Small intestine (tissue), 7 donors: ENCODE results near the gene STMP1. TPM values are rescaled to one million over a fixed set of nuclear protein-coding genes. Genes with fewer than 3 reads are reported as not detected.

Source experiments
- DNase-seq, 2 donors: peaks; one replicate each; pipeline versions ENCODE4 v3.0.0 to v3.0.0-alpha.2; 2013
- FAIRE-seq: peaks from 2 replicates; lab custom pipeline; 2012; peaks lifted over from hg19 to GRCh38; lab: Jason Lieb, UNC
- H3K27ac ChIP-seq, 3 donors: one replicate each; pipeline ENCODE4 v1.5.1; 2013; ENCODE audit warnings: low read length in 2 of 3, mild to moderate bottlenecking in 2 of 3, control low read depth in 1 of 3, inconsistent platforms in 1 of 3, low read depth in 1 of 3, moderate library complexity in 1 of 3
- H3K27me3 ChIP-seq, 3 donors: one replicate each; pipeline ENCODE4 v1.6.1; 2013; ENCODE audit warnings: low read length in 3 of 3, inconsistent platforms in 1 of 3; ENCODE audit not compliant: control insufficient read depth in 3 of 3, insufficient read depth in 3 of 3
- H3K36me3 ChIP-seq, 3 donors: one replicate each; pipeline ENCODE4 v1.6.1; 2013; ENCODE audit warnings: low read length in 3 of 3, inconsistent platforms in 1 of 3, low read depth in 1 of 3, mild to moderate bottlenecking in 1 of 3, moderate library complexity in 1 of 3; ENCODE audit not compliant: control insufficient read depth in 3 of 3, insufficient read depth in 2 of 3
- H3K4me1 ChIP-seq, 3 donors: one replicate each; pipeline ENCODE4 v1.6.1; 2013; ENCODE audit warnings: low read length in 2 of 3, inconsistent platforms in 1 of 3, low read depth in 1 of 3, mild to moderate bottlenecking in 1 of 3, moderate library complexity in 1 of 3; ENCODE audit not compliant: control insufficient read depth in 3 of 3, insufficient read depth in 2 of 3
- H3K4me3 ChIP-seq, 3 donors: one replicate each; pipeline ENCODE4 v1.5.1; 2013; ENCODE audit warnings: low read length in 3 of 3, control low read depth in 1 of 3, inconsistent platforms in 1 of 3, low read depth in 1 of 3, mild to moderate bottlenecking in 1 of 3, moderate library complexity in 1 of 3
- H3K9me3 ChIP-seq, 2 donors: one replicate each; pipeline ENCODE4 v1.6.1; 2013; ENCODE audit warnings: low read depth in 1 of 2, low read length in 1 of 2; ENCODE audit not compliant: control insufficient read depth in 2 of 2, insufficient read depth in 1 of 2
- WGBS, 3 donors: extraction: QIAGEN DNeasy Blood & Tissue Kit; methylation state at CpG; one replicate each; pipeline ENCODE4 v1.1.7; 2013; 5-methylcytosine and 5-hydroxymethylcytosine counted together
- polyA plus RNA-seq, 4 donors: library from polyadenylated mRNA; stranded (reverse) in 3 of 4; unstranded in 1 of 4; fragments of 200-250 nt in 3 of 4; fragments of 120-200 nt in 1 of 4; gene quantifications; one replicate each; pipeline versions ENCODE4 v1.2.1 to v1.2.3, GENCODE V29; 2013
- donor health status: healthy with polysubstance abuse.
- donor health status: control.
- donor health status: control.
- donor health status: Bipolar disorder and iron deficiency.
- donor health status: healthy.

Gene STMP1
- polyA plus RNA-seq, 4 donors = 24.8 to 44.7 (median 33.4) TPM

DNA sequence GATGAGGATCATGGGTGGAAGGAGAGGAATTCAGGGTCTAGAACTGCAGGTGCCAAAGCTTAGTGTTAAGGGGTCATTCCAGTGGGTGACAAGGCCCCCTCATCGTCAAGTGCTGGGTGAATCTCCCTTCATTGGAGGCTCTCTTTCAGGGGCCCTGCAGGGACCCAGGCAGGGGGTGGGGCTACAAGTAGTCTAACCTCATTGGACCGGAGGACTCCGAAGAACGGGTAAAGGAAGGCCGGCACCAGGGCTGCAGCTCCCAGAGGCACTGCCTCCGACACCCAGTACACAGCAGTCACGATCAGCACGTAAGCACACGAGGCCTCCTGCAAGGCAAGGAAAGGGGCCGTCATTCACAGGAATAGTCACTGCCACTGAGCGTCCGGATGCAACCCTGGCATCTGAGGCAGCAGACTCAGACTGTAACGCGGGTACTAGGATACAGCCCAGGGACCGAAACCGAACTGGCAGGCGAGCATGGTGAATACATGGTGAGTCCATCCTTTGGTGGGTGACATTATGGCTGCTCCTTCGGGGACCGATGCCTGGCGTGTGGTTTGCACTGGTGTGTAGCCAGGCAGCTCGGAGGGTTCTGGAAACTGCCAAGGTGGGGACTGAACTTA lies 59.0 kb downstream of the STMP1 start:
- no peak for FAIRE-seq
- Histone ChIP-seq H3K36me3 (no peaks in the 10 kb centered on the region), H3K4me3 (no peak overlapping the region), H3K27ac (no peak overlapping the region), H3K4me1 (no peaks in the 10 kb centered on the region), H3K27me3 (peaks cover 0 to 6% (median 0%) of the 10 kb centered on the region in 3 donors), H3K9me3 (no peaks in the 10 kb centered on the region)
- no peak for DNase-seq
- 91 to 95% (median 91%) methylated on average over 21 of the region's 21 CpGs for WGBS, 3 donors

DNA sequence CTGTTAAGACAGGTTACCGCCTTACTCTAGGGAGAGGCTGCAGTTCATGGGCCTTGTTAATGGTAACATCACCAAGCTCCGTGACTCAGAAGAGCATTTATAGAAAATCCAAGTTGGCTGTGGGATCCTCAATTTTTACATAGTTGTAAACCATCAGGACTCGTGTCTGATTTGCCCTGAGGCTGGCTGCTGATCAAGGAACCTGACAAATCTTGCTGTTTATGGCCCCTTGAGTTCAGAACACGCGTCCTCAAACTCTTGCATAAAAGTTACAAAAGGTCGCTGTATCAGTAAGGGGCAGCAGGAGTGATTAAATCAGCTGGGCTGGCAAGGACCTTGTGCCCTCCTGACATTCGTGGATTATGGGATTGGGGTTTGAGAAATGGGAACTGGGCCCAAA lies 61.1 kb downstream of the STMP1 start:
- no peak for FAIRE-seq
- DNase-seq = no peak
- WGBS, 3 donors = 68 to 82% (median 69%) methylated on average over 7 of the region's 7 CpGs

More for the DNA sequence above, 61.1 kb downstream of the STMP1 start:
- Histone ChIP-seq H3K36me3 (no peaks in the 10 kb centered on the region), H3K27me3 (peaks cover 0 to 6% (median 0%) of the 10 kb centered on the region in 3 donors), H3K9me3 (no peaks in the 10 kb centered on the region), H3K4me1 (no peaks in the 10 kb centered on the region), H3K4me3 (no peak overlapping the region), H3K27ac (no peak overlapping the region)

Other genes with a start within 250 kb of the STMP1 start
- 10 to 100 TPM in 1 of 4 donors, 1 to 10 TPM in 3; 5.1 to 19.3 (median 6.2) TPM for gene CNOT4, start 152.4 kb upstream of the STMP1 start, polyA plus RNA-seq
- 10 to 100 TPM; 17.6 to 37.9 (median 25.6) TPM for gene NUP205, start 104.6 kb upstream of the STMP1 start, polyA plus RNA-seq
- gene SLC13A4, start 65.7 kb downstream of the STMP1 start, polyA plus RNA-seq = under 1 TPM in 2 of 4 donors, not detected in 2; 0.04 to 0.56 TPM
- gene FAM180A, start 86.3 kb downstream of the STMP1 start, polyA plus RNA-seq = 1 to 10 TPM in 1 of 4 donors, not detected in 3; 1.3 TPM